CD4-positive, CD25-positive, alpha-beta regulatory T cell (primary cell): ENCODE measurements around the gene PRKCB. TPM values are rescaled to one million over a fixed set of nuclear protein-coding genes. Genes with fewer than 3 reads are reported as not detected.

Experiments used
- ATAC-seq, 2 donors: fragments of 150-1000 bp; cut with Tn5 transposase; one replicate each; pipeline ENCODE4 v1.10.0; 2021; ENCODE audit warnings: low read depth in 2 of 2, moderate number of reproducible peaks in 2 of 2, moderate library complexity in 1 of 2
- DNase-seq, 3 donors: peaks; one replicate each; pipeline versions ENCODE4 v3.0.0 to v3.0.0-alpha.2; 2012 to 2022; ENCODE audit warnings: mixed read lengths in 1 of 3
- H3K27ac ChIP-seq: one replicate; pipeline ENCODE4 v1.7.0; 2013; ENCODE audit warnings: mild to moderate bottlenecking, low read length; ENCODE audit not compliant: insufficient read depth, poor library complexity, severe bottlenecking
- H3K27me3 ChIP-seq: one replicate; pipeline ENCODE4 v1.7.0; 2013; ENCODE audit warnings: low read length; ENCODE audit not compliant: control insufficient read depth, insufficient read depth
- H3K36me3 ChIP-seq: one replicate; pipeline ENCODE4 v1.7.0; 2013; ENCODE audit warnings: mild to moderate bottlenecking, low read length, moderate library complexity; ENCODE audit not compliant: control insufficient read depth, insufficient read depth
- H3K4me1 ChIP-seq: 2 replicates; pipeline ENCODE4 v1.7.0; 2013; ENCODE audit warnings: mild to moderate bottlenecking, low read length; ENCODE audit not compliant: insufficient read depth, control insufficient read depth, poor library complexity, severe bottlenecking
- H3K4me3 ChIP-seq: one replicate; pipeline ENCODE4 v1.7.0; 2013; ENCODE audit warnings: low read depth, mild to moderate bottlenecking, low read length, moderate library complexity
- H3K9me3 ChIP-seq, 2 experiments: 1 replicate in 1 of 2; 2 replicates in 1 of 2; pipeline ENCODE4 v1.7.0; 2013; ENCODE audit warnings: low read length in 2 of 2, mild to moderate bottlenecking in 1 of 2, moderate library complexity in 1 of 2; ENCODE audit not compliant: control insufficient read depth in 2 of 2
- H3K27ac Mint-ChIP-seq, 3 donors: one replicate each; pipeline ENCODE4 v1.8.0; 2020 to 2022; ENCODE audit warnings: mild to moderate bottlenecking in 3 of 3, mixed read lengths in 3 of 3, moderate library complexity in 2 of 3
- H3K27me3 Mint-ChIP-seq: one replicate; pipeline ENCODE4 v1.8.0; 2022; ENCODE audit warnings: mild to moderate bottlenecking, mixed read lengths
- H3K36me3 Mint-ChIP-seq: one replicate; pipeline ENCODE4 v1.8.0; 2020; ENCODE audit warnings: mixed read lengths
- H3K4me1 Mint-ChIP-seq, 4 donors: one replicate each; pipeline ENCODE4 v1.8.0; 2020 to 2022; ENCODE audit warnings: mixed read lengths in 4 of 4, mild to moderate bottlenecking in 1 of 4
- H3K4me3 Mint-ChIP-seq, 4 donors: one replicate each; pipeline ENCODE4 v1.8.0; 2020 to 2022; ENCODE audit warnings: mild to moderate bottlenecking in 4 of 4, mixed read lengths in 4 of 4, moderate library complexity in 3 of 4
- H3K9me3 Mint-ChIP-seq, 7 donors: one replicate each; pipeline ENCODE4 v1.8.0; 2020 to 2022; ENCODE audit warnings: mixed read lengths in 7 of 7, mild to moderate bottlenecking in 3 of 7, moderate library complexity in 2 of 7
- polyA plus RNA-seq, 4 donors: library from polyadenylated mRNA; unstranded; fragments of 300-500 nt; fragmentation: Illumina TruSeq; gene quantifications; one replicate each; pipeline ENCODE4 v1.2.3, GENCODE V29; 2021
- total RNA-seq: library from RNA; stranded (reverse); gene quantifications from one replicate; pipeline ENCODE4 v1.2.3, GENCODE V29; 2022

Gene PRKCB
- total and polyA plus RNA-seq, 5 donors from 2014 or later, result 37.4 to 83.1 (median 50.5) TPM

GRCh38 chr16:24191876-24192402 lies 356.2 kb downstream of the PRKCB start:
- Mint-ChIP-seq H3K9me3 (peaks cover 0 to 1% (median 0%) of the 10 kb centered on the region in 7 donors), H3K36me3 (peaks cover 70% of the 10 kb centered on the region), H3K27me3 (peaks cover 4% of the 10 kb centered on the region), H3K4me3 (no peak overlapping the region), H3K4me1 (peaks cover 5 to 36% (median 26%) of the 10 kb centered on the region in 4 donors), H3K27ac (peak overlapping the region; percentile 14 to 47 (median 38))
- no peak for ATAC-seq
- Histone ChIP-seq H3K27ac (no peak overlapping the region), H3K4me3 (no peak overlapping the region), H3K9me3 (no peaks in the 10 kb centered on the region), H3K36me3 (peaks cover 38% of the 10 kb centered on the region), H3K27me3 (no peaks in the 10 kb centered on the region), H3K4me1 (peaks cover 7% of the 10 kb centered on the region)
- no peak for DNase-seq

GRCh38 chr16:24195221-24195620 lies 359.4 kb downstream of the PRKCB start:
- ATAC-seq, result no peak
- peak overlapping the region in 1 of 3 donors; percentile 53 for H3K27ac Mint-ChIP-seq
- peaks cover 68% of the 10 kb centered on the region for H3K36me3 Mint-ChIP-seq
- H3K4me3 ChIP-seq, result no peak overlapping the region
- peaks cover 0 to 3% (median 0%) of the 10 kb centered on the region in 7 donors for H3K9me3 Mint-ChIP-seq
- H3K27ac ChIP-seq, result no peak overlapping the region
- H3K36me3 ChIP-seq, result peaks cover 59% of the 10 kb centered on the region
- no peaks in the 10 kb centered on the region for H3K27me3 ChIP-seq
- H3K9me3 ChIP-seq, result no peaks in the 10 kb centered on the region
- no peaks in the 10 kb centered on the region for H3K4me1 ChIP-seq
- peaks cover 4% of the 10 kb centered on the region for H3K27me3 Mint-ChIP-seq
- H3K4me1 Mint-ChIP-seq, result peaks cover 0 to 14% (median 10%) of the 10 kb centered on the region in 4 donors
- DNase-seq, result no peak
- H3K4me3 Mint-ChIP-seq, result no peak overlapping the region

GRCh38 chr16:24198807-24199533 lies 363.2 kb downstream of the PRKCB start:
- ATAC-seq (no peak), DNase-seq (no peak)
- peaks cover 0 to 14% (median 7%) of the 10 kb centered on the region in 4 donors for H3K4me1 Mint-ChIP-seq
- H3K9me3 Mint-ChIP-seq, result peaks cover 0 to 3% (median 0%) of the 10 kb centered on the region in 7 donors
- no peaks in the 10 kb centered on the region for H3K27me3 ChIP-seq
- H3K4me3 ChIP-seq, result no peak overlapping the region
- no peaks in the 10 kb centered on the region for H3K9me3 ChIP-seq
- peaks cover 4% of the 10 kb centered on the region for H3K27me3 Mint-ChIP-seq
- H3K27ac Mint-ChIP-seq, result no peak overlapping the region
- no peak overlapping the region for H3K27ac ChIP-seq
- peaks cover 66% of the 10 kb centered on the region for H3K36me3 Mint-ChIP-seq
- H3K4me1 ChIP-seq, result no peaks in the 10 kb centered on the region
- peaks cover 51% of the 10 kb centered on the region for H3K36me3 ChIP-seq
- no peak overlapping the region for H3K4me3 Mint-ChIP-seq

- H3K36me3 Mint-ChIP-seq, result peaks cover 67% of the 10 kb centered on the region
- H3K4me1 ChIP-seq, result no peaks in the 10 kb centered on the region
- no peak overlapping the region for H3K4me3 Mint-ChIP-seq
- ATAC-seq, result no peak
- no peak overlapping the region for H3K4me3 ChIP-seq
- peaks cover 0 to 5% (median 1%) of the 10 kb centered on the region in 4 donors for H3K4me1 Mint-ChIP-seq
- H3K27ac Mint-ChIP-seq, result no peak overlapping the region
- peaks cover 43% of the 10 kb centered on the region for H3K36me3 ChIP-seq
- H3K27me3 Mint-ChIP-seq, result no peaks in the 10 kb centered on the region
- no peaks in the 10 kb centered on the region for H3K9me3 ChIP-seq
- no peaks in the 10 kb centered on the region for H3K27me3 ChIP-seq
- no peak for DNase-seq
- peaks cover 0 to 2% (median 0%) of the 10 kb centered on the region in 7 donors for H3K9me3 Mint-ChIP-seq
- H3K27ac ChIP-seq, result no peak overlapping the region
Observed at GRCh38 chr16:24203675-24204074, 367.9 kb downstream of the PRKCB start.

GRCh38 chr16:24204150-24204665 lies 368.4 kb downstream of the PRKCB start:
- peaks cover 0 to 1% (median 0%) of the 10 kb centered on the region in 7 donors for H3K9me3 Mint-ChIP-seq
- no peak overlapping the region for H3K27ac ChIP-seq
- H3K4me1 Mint-ChIP-seq, result peaks cover 0 to 5% (median 0%) of the 10 kb centered on the region in 4 donors
- peaks cover 45% of the 10 kb centered on the region for H3K36me3 ChIP-seq
- DNase-seq, result no peak
- no peak overlapping the region for H3K4me3 Mint-ChIP-seq
- no peaks in the 10 kb centered on the region for H3K27me3 ChIP-seq
- H3K27me3 Mint-ChIP-seq, result no peaks in the 10 kb centered on the region
- H3K4me3 ChIP-seq, result no peak overlapping the region
- no peak overlapping the region for H3K27ac Mint-ChIP-seq
- no peak for ATAC-seq
- H3K9me3 ChIP-seq, result no peaks in the 10 kb centered on the region
- peaks cover 65% of the 10 kb centered on the region for H3K36me3 Mint-ChIP-seq
- H3K4me1 ChIP-seq, result no peaks in the 10 kb centered on the region

GRCh38 chr16:24206926-24207325 lies 371.1 kb downstream of the PRKCB start:
- H3K27ac Mint-ChIP-seq, result no peak overlapping the region
- DNase-seq, result no peak
- no peaks in the 10 kb centered on the region for H3K27me3 Mint-ChIP-seq
- ATAC-seq, result no peak
- Histone ChIP-seq H3K36me3 (peaks cover 40% of the 10 kb centered on the region), H3K27me3 (no peaks in the 10 kb centered on the region), H3K4me1 (no peaks in the 10 kb centered on the region), H3K9me3 (no peaks in the 10 kb centered on the region), H3K4me3 (no peak overlapping the region), H3K27ac (no peak overlapping the region)
- H3K4me3 Mint-ChIP-seq, result no peak overlapping the region
- H3K9me3 Mint-ChIP-seq, result peaks cover 0 to 3% (median 0%) of the 10 kb centered on the region in 7 donors
- peaks cover 0 to 2% (median 0%) of the 10 kb centered on the region in 4 donors for H3K4me1 Mint-ChIP-seq
- peaks cover 68% of the 10 kb centered on the region for H3K36me3 Mint-ChIP-seq

- DNase-seq, result no peak
- Mint-ChIP-seq H3K9me3 (peaks cover 0 to 3% (median 0%) of the 10 kb centered on the region in 7 donors), H3K36me3 (peaks cover 63% of the 10 kb centered on the region), H3K4me1 (peaks cover 0 to 4% (median 0%) of the 10 kb centered on the region in 4 donors), H3K27ac (no peak overlapping the region), H3K27me3 (no peaks in the 10 kb centered on the region), H3K4me3 (no peak overlapping the region)
- H3K36me3 ChIP-seq, result peaks cover 37% of the 10 kb centered on the region
- no peak overlapping the region for H3K4me3 ChIP-seq
- no peaks in the 10 kb centered on the region for H3K4me1 ChIP-seq
- ATAC-seq, result no peak
- H3K9me3 ChIP-seq, result no peaks in the 10 kb centered on the region
- H3K27me3 ChIP-seq, result no peaks in the 10 kb centered on the region
- no peak overlapping the region for H3K27ac ChIP-seq
Observed at GRCh38 chr16:24208710-24209109, 372.9 kb downstream of the PRKCB start.
